Raji (cell line): ENCODE results near the gene ANKRD11.

ENCODE experiments used
- POLR2A ChIP-seq: IDR thresholded peaks from 2 replicates; pipeline ENCODE4 v1.6.1; 2011; ENCODE audit warnings: low read depth, low read length, control low read depth; ENCODE audit not compliant: insufficient read depth

The ANKRD11 gene

DNA sequence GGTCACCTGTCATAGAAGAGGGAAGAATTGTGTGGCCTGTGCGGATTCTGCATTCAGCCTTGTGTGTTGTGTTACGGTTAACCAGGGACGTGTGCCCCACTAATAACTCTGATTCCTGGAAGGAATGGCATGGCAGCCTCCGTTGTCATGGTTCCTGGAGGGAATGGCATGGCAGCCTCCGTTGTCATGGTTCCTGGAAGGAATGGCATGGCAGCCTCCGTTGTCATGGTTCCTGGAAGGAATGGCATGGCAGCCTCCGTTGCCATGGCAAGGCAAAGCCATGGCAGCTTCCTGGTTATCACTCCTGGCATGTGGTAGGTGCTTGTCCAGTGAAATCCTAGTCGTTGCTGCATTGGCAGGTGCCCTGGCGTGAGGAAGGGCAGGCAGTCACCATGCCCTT, 26.8 kb upstream of the ANKRD11 start:
- TF ChIP-seq POLR2A: no peak

DNA sequence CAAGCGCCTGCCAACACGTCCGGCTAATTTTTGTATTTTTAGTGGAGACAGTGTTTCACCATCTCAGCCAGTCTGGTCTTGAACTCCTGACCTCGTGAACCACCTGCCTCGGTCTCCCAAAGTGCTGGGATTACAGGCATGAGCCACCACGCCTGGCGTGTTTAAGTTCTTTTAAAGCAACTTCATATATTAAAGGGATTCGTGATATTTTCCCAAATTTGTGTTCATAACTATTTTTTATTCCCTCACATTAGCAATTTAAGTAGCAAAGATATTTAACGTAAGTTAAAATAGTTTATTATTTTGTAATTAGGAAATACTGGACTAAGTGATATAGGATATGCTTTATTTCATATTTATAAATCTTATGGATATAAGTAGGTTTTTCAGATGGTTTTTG, 22.1 kb upstream of the ANKRD11 start:
- TF ChIP-seq POLR2A: no peak

DNA sequence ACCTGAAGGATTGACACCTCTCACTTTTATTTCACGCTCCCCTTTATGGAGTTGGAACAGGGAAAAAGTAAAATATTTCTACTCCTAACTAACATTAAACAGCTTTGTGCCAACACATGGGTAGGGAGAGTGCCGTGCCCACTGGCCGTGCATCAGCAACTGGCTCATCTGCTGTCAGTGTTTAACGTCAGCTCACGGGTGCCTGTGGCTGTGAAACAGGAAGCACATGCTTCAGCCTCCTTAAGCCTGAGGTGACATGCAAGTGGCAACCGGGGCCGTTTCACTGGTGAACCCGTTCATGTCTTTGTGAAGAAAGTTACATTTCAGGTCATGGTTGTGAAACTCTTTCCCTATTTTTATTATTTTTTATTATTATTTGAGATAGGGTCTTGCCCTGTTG, 21.0 kb upstream of the ANKRD11 start:
- TF ChIP-seq POLR2A: no peak

- no peak for TF ChIP-seq POLR2A
Observed at GRCh38 chr16:89510526-89510925, 20.2 kb upstream of the ANKRD11 start.

DNA sequence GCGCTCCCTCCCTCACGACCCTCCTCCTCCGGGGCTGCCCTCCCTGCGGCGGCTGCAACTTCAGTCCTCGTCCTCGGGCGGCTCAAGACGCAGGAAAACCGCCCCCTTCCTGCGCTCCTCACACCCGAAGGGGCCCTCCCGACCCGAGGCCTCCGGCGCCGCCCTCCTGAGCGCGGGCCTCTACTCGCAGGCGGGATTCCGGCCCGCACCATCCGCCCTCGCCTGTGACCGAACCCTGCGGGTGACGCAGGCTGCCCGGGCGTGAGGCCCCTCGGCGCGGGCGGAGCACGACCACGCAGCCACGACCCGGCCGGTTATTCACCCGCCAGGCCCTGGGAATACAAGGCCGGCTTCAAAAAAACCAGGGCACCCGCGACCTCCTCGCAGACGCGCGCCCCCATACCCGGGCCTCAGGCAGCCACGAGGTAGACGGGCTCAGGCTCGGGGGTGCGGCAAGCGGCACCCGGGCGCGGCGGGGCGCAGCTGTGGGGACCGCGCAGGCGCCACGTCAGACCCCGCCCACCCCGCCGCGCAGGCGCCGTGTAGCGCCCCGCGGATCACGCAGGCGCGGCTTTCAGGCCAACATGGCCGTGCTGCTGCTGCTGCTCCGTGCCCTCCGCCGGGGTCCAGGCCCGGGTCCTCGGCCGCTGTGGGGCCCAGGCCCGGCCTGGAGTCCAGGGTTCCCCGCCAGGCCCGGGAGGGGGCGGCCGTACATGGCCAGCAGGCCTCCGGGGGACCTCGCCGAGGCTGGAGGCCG, 17.7 kb upstream of the ANKRD11 start, which contains the start of gene SPG7:
Gene SPG7, plus strand, starts transcription at position 570 of the 757 bp plus-strand sequence. Its CDS starts 15 bp downstream, at position 585.
- TF ChIP-seq POLR2A: peak; percentile 94

- TF ChIP-seq POLR2A: no peak
Observed at GRCh38 chr16:89507214-89507833, 17.0 kb upstream of the ANKRD11 start.

DNA sequence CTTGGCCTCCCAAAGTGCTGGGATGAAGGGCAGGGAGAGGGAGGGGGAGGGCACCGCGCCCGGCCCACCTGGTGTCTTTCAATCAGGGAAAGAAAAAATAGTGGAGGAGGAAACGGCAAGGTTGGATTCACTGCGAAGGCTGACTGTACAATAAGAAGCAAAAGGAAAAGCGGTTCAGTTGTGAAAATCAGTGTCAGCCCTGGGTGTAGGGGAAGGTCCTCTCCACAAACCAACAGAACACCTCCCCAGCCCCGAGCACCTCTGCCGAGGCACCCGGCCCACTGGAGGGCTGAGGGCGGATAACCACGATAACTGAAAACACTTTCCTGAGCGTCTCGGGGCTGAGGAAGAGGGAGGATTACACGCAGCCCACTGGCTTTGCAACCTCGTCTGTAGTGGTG, 16.4 kb upstream of the ANKRD11 start:
- no peak for TF ChIP-seq POLR2A

DNA sequence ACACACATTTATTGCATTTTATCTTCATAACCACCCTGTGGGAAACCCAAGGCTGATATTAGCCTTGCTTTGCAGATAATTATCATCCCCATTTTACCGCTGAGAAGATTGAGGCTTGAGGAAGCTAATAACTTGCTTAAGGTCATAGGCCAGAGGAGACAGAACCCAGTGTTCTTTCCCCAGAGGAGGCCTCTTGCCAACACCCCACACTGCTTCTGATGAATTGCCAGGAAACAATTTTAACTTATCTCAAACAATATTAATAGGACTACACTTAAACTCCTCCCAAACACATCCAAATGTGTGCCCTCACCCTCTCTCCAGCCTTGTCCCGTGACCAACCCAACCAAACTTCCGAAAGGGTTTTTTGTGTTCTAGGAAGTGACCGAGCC, 15.7 kb upstream of the ANKRD11 start:
- no peak for TF ChIP-seq POLR2A

DNA sequence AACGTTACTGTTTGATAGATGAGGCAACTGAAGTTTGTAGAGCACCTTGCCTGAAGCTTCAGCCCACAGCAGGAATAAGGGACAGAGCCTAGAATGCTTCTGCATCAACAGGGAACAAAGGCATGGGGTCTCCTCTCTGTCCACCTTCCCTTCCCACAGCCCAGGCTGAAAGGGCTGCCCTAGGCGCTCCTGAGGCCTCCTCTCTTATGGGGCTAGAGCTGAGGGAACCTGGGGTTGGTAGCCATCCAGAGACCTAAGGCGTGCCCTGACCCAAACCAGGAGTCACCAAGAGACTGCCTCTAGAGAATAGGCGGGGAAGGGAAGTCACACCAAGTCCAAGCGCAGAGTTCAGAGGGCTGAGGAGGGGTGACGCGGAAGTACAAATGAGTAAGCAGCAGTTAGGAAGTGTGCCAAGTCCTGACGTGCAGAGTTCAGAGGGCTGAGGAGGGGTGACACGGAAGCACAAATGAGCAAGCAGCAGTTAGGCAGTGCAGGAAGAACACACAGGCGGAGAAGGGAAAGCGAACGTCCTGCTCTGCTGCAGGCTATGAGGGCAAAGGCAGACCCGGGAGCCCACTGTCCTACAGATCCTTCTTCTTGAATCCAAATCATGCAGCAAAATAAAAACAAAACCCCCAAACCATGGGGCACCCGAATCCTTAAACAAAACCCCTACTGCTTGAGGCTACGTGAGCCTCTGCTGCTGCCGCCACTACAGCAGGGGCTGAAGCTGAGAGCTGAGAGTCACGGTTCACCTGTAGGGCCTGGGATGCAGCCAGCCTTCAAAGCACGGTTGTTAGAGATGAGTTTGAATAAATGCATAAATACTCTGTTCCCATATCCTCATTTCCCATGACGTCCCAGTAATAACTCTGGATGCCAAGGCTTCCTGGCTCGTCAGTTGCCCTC, 15.1 kb upstream of the ANKRD11 start:
- peak; percentile 83 for TF ChIP-seq POLR2A

DNA sequence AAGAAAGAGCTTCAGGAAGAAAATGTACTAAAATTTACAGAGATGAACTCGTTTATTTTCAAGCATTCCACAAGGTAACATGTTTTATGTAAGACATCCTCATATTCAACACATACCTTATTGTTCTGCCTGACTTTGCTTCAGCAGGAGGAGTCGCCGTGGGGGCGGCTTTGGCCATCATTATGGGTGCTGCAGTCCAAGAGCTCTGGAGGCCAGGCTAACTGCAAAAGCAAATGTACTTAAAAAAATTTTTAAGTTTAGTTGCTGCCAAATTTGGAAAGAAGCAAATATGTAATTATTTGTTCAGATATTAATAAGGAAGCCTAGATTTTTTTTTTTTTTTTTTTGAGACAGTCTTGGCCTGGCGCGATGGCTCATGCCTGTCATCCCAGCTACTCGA, 13.7 kb upstream of the ANKRD11 start:
- no peak for TF ChIP-seq POLR2A

GRCh38 chr16:89502081-89502843, 11.9 kb upstream of the ANKRD11 start:
- no peak for TF ChIP-seq POLR2A

DNA sequence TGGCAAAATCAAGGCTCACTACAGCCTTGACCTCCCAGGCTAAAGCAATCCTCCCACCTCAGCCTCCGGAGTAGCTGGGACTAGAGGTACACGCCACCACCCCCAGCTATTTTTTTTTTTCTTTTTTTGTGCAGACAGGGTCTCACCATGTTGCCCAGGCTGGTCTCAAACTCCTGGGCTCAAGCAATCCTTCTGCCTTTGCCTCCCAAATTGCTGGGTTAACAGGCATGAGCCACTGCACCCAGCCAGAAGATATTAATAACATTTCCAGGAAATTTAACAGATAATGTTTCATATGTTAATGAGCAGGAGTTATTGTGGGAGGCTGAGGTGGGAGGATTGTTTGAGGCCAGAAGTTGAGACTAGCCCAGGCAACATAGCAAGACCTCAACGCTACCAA, 9.4 kb upstream of the ANKRD11 start:
- TF ChIP-seq POLR2A: no peak

DNA sequence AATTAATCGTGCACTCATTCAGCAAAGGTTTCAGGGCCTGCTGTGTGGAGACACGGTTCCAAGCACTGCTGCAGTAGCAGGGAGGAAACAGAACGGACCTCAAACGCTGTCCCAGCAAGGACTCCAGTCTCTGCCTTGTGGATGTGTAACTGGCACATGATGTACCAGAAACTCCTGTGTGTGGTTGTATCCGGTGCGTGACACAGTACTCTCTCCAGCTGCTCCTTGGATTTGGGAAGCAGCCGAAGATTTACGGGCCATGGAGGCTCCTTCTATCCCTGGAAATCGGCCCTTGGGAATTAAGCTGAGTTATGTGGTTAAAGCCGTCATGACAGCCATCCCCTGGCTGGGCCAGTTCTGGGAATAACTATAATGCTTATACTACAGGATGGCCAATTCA, 8.5 kb upstream of the ANKRD11 start:
- no peak for TF ChIP-seq POLR2A

- TF ChIP-seq POLR2A: no peak
Observed at GRCh38 chr16:89495121-89495520, 4.8 kb upstream of the ANKRD11 start.

GRCh38 chr16:89493776-89494175, 3.4 kb upstream of the ANKRD11 start:
- TF ChIP-seq POLR2A: no peak
